Vagina (tissue), 2 donors: ENCODE results near the gene NUAK1.
A peak's percentile ranks its signal among the peaks of the same experiment; 100 is the strongest.

Experiments
- CTCF ChIP-seq, 3 experiments: fragments of 450-650 bp in 2 of 3; fragments of 200-600 bp in 1 of 3; sonication (generic) in 1 of 3; IDR thresholded peaks; one replicate each; pipeline ENCODE4 v1.5.1; 2017 to 2019; ENCODE audit warnings: antibody characterized with exemption in 3 of 3, mild to moderate bottlenecking in 2 of 3, moderate library complexity in 2 of 3
- POLR2A ChIP-seq, 2 donors: fragments of 450-650 bp; IDR thresholded peaks; one replicate each; pipeline ENCODE4 v1.6.1; 2017; ENCODE audit warnings: antibody characterized with exemption in 2 of 2, mild to moderate bottlenecking in 2 of 2, moderate library complexity in 2 of 2
- POLR2AphosphoS5 ChIP-seq, 2 donors: sonication (generic); formaldehyde crosslinking; IDR thresholded peaks; one replicate each; pipeline ENCODE4 v1.9.0; 2017; ENCODE audit warnings: antibody characterized with exemption in 2 of 2, mild to moderate bottlenecking in 2 of 2, low read depth in 1 of 2; ENCODE audit not compliant: insufficient read depth in 1 of 2

DNA sequence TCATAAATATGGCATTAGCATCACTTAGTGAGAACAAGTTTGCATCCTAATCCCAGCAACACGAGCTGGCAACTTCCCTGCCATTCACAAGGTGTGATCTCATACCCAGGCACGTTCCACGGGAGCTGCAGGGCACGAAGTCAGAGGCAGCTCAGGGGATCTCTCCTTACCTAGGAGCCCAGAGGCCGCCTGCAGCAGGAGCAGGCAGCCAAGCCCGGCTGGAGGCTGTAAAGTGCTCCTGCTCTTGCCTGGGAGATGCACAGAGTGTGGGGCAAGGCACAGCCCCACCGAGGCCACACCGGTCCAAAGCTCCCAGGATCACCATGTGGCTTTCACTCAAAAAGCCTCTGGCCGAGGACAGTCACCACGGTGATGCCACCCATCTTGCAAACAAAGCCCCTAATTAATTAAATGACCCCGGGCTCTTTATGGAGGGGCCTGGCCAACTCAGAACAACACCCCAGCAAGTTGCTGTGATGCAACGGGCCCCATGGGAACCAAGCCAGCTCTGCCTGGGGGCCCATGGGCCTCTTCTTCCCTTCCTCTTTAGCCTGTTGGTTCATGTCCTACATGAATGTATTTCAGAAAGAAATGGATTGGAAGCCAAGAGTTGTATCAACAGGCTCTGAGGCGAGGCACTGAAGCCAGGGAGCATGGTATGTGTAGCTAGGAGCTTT lies 26.5 kb downstream of the NUAK1 start:
- TF ChIP-seq CTCF (IDR thresholded peaks at IDR 0.05) (no peak), POLR2A (IDR thresholded peaks at IDR 0.05) (no peak), POLR2AphosphoS5 (IDR thresholded peaks at IDR 0.05; ENCODE audit: insufficient read depth in 1 of 2, low read depth in 1 of 2) (peak; percentile 8 to 39)
